ENCODE measurements around the gene CTNNA3. TPM values are rescaled to one million over a fixed set of nuclear protein-coding genes. Genes with fewer than 3 reads are reported as not detected.

The CTNNA3 gene
- total RNA-seq, 1 experiment from 2014 or later = 0.32 TPM

DNA sequence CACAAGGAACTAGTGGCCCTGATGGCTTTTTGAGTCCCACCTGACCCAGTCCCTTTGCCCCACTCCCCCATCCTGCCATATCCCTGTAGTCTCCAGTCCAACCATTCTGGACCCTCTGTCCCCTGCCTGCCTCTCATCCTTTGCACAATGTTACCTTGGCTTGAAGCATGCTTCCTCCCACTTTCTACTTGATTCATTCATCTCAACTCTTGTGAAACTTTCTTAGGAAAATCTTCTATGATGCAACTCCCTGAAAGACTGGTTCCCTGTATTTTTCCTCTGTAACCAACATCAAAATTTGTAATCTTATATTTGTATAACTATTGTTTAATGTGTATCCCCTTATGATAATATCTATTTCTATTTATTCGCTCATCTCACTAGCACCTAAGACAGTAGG is 618.6 kb downstream of the CTNNA3 start:
- ChIA-PET RAD21 (ENCODE audit: low non-redundant PET in 1 of 2, low total read pairs in 2 of 2, uncharacterized antibody in 2 of 2, unreplicated experiment in 2 of 2) (no interaction called here), POLR2A (no interaction called here), CTCF (no interaction called here)
- no peaks in the 10 kb centered on the region for H3K79me2 ChIP-seq (ENCODE audit: insufficient read depth, low read length)
- no peak for ATAC-seq
- intact Hi-C loops (cut with micrococcal nuclease) = no loop called here
- no peaks in the 10 kb centered on the region for H3K27me3 ChIP-seq (ENCODE audit: insufficient read depth, low read length)
- no peak overlapping the region for H3K4me3 ChIP-seq (replicated peaks in 1 of 2; ENCODE audit: low read depth in 1 of 2, low read length in 2 of 2)
- H3K9ac ChIP-seq (ENCODE audit: low read length) = no peak overlapping the region
- H3K27ac ChIP-seq (ENCODE audit: low read depth, low read length) = no peak overlapping the region
- no peaks in the 10 kb centered on the region for H3K9me3 ChIP-seq (ENCODE audit: control insufficient read depth in 1 of 2, insufficient read depth in 1 of 2, low read depth in 1 of 2, low read length in 2 of 2)
- H3K9me2 ChIP-seq (ENCODE audit: insufficient read depth) = no peaks in the 10 kb centered on the region
- H2AFZ ChIP-seq (ENCODE audit: low read depth, low read length, poor library complexity, severe bottlenecking) = no peak overlapping the region
- H4K20me1 ChIP-seq (ENCODE audit: insufficient read depth) = no peaks in the 10 kb centered on the region
- H3K36me3 ChIP-seq (ENCODE audit: control insufficient read depth in 1 of 2, insufficient read depth in 2 of 2, low read length in 2 of 2) = no peaks in the 10 kb centered on the region
- BruUV-seq (replicated peaks) = no TSS peak
- TF ChIP-seq, protein P1, sequence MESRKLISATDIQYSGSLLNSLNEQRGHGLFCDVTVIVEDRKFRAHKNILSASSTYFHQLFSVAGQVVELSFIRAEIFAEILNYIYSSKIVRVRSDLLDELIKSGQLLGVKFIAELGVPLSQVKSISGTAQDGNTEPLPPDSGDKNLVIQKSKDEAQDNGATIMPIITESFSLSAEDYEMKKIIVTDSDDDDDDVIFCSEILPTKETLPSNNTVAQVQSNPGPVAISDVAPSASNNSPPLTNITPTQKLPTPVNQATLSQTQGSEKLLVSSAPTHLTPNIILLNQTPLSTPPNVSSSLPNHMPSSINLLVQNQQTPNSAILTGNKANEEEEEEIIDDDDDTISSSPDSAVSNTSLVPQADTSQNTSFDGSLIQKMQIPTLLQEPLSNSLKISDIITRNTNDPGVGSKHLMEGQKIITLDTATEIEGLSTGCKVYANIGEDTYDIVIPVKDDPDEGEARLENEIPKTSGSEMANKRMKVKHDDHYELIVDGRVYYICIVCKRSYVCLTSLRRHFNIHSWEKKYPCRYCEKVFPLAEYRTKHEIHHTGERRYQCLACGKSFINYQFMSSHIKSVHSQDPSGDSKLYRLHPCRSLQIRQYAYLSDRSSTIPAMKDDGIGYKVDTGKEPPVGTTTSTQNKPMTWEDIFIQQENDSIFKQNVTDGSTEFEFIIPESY (IDR thresholded peaks at IDR 0.05; ENCODE audit: extremely low read depth, insufficient replicate concordance, low read length) = no peak
- TF ChIP-seq CEBPB (IDR thresholded peaks at IDR 0.05; ENCODE audit: low read depth) (0 out of 2 replicates have a peak, but pooled peaks have one; percentile 39), FOSL1 (IDR thresholded peaks at IDR 0.05; ENCODE audit: low read depth) (no peak)
- H3K4me2 ChIP-seq (ENCODE audit: low read length) = no peak overlapping the region
- DNase-seq (ENCODE audit: low read depth, low spot score) = no peak
- H3K4me1 ChIP-seq (ENCODE audit: control insufficient read depth in 1 of 2, insufficient read depth in 2 of 2, low read length in 2 of 2) = peaks cover 0 to 2% of the 10 kb centered on the region in 2 experiments; a peak in 1 of 4 replicates

DNA sequence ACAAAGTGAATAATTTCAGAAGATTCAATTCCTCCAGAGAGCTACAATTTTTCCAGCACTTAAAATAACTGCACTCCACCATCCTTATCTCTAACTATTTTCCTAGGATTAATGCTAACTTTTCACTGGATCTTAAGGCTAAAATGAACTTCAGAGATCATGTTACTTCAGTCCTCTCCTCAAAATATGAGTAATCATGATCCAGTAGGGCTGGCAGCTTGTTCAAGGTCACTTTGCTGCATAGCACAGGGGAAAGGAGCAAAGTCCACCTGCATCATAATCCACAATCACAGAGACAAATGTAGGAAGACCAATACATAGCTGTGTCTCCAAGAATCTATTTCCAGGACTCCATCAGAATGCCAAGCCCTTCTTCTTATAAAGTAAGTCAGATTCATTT is 619.9 kb downstream of the CTNNA3 start:
- Histone ChIP-seq H4K20me1 (ENCODE audit: insufficient read depth) (no peaks in the 10 kb centered on the region), H3K9me2 (ENCODE audit: insufficient read depth) (no peaks in the 10 kb centered on the region), H3K27me3 (ENCODE audit: insufficient read depth, low read length) (no peaks in the 10 kb centered on the region), H3K4me2 (ENCODE audit: low read length) (no peak overlapping the region), H3K79me2 (ENCODE audit: insufficient read depth, low read length) (no peaks in the 10 kb centered on the region), H3K4me1 (ENCODE audit: control insufficient read depth in 1 of 2, insufficient read depth in 2 of 2, low read length in 2 of 2) (peaks cover 0 to 2% of the 10 kb centered on the region in 2 experiments; a peak in 1 of 4 replicates), H3K27ac (ENCODE audit: low read depth, low read length) (no peak overlapping the region), H3K36me3 (ENCODE audit: control insufficient read depth in 1 of 2, insufficient read depth in 2 of 2, low read length in 2 of 2) (no peaks in the 10 kb centered on the region), H3K9me3 (ENCODE audit: control insufficient read depth in 1 of 2, insufficient read depth in 1 of 2, low read depth in 1 of 2, low read length in 2 of 2) (no peaks in the 10 kb centered on the region), H2AFZ (ENCODE audit: low read depth, low read length, poor library complexity, severe bottlenecking) (no peak overlapping the region), H3K4me3 (replicated peaks in 1 of 2; ENCODE audit: low read depth in 1 of 2, low read length in 2 of 2) (no peak overlapping the region), H3K9ac (ENCODE audit: low read length) (no peak overlapping the region)
- ChIA-PET POLR2A (no interaction called here), CTCF (no interaction called here), RAD21 (ENCODE audit: low non-redundant PET in 1 of 2, low total read pairs in 2 of 2, uncharacterized antibody in 2 of 2, unreplicated experiment in 2 of 2) (no interaction called here)
- BruUV-seq (replicated peaks) = no TSS peak
- intact Hi-C loops (cut with micrococcal nuclease) = no loop called here
- TF ChIP-seq POLR2A (IDR thresholded peaks at IDR 0.05; ENCODE audit: borderline replicate concordance, extremely low read depth, insufficient read depth, insufficient read length) (no peak), JUND (IDR thresholded peaks at IDR 0.05) (no peak), TCF7L2 (IDR thresholded peaks at IDR 0.05; ENCODE audit: borderline replicate concordance, extremely low read depth, insufficient read depth, insufficient read length) (peak; percentile 21)
- ATAC-seq (no peak), DNase-seq (ENCODE audit: low read depth, low spot score) (no peak)
